IPS DF 4.7 (cell line): ENCODE measurements around the gene ENAH.

Source experiments
- DNase-seq: peaks from one replicate; pipeline ENCODE4 v3.0.0-alpha.2; 2013; ENCODE audit warnings: low spot score; ENCODE audit errors: extremely low read depth

The ENAH gene

DNA sequence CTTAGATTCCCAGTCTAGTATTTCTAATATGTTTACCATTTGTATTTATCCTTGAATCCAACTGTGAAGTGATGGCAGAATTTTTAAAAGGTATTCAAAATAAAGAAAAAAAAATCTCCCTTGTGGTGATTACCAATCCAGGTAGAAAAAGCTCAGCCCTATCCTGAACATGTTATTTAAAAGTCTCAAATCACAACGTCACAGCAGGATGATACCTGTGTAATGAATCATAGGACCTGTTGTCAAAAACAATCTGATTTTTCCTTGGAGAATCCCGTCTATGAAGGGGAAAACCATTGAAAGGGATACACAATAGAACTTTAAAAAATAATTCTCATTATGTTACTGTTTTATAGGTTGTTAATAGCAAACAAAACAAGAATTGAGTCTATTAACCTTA is 148.1 kb downstream of the ENAH start:
- no peak for DNase-seq

DNA sequence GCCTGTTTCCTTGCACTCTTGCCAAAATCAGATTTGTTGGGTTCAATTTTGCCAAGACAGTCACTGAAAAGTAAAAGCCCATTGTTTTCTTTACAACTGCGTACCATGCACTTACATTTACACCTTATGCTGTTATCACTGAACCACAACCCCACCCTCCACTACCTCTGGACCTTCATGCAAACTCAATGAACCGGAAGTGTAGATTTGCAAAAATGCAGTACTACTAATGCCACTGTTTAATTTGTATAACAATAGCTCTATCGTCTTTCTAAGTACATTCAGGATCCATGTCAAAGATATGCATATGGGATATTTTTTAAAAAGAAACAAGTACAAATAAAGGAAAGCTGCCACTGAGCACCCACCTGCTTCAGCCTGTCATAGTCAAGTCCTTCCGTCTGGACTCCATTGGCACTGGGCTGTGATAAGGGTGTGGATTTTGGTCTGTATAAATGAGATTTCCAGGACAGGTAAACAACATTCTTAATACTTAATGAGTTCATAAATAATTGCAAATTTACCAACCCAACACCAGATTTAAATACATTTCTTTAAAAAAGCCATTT is 152.2 kb downstream of the ENAH start:
- DNase-seq: no peak

DNA sequence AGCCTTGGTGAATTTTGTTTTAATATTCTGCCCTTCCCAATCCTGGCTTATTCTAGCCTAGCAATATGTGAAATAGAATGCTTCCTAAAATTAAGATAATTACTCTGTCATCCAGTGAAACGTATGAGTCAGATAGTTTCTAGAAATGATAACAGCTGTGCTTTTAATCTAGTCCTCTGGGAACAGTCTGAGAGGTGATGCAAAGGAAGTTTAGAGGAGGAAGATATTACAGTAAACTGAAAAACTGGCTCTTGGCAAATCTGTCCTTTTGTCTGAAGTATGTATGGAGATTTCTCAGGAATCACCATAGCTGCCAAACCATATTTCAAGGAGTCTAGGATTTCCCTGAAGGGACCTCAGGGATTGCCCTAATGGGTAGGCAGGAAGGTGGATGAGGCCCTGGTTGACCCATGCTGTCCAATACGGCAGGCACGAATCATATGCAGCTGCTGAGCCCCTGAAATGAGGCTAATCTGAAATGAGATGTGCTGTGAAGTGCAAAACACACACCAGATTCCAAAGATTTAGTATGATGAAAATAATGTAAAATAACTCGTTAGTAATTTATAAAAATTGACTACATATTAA is 154.3 kb downstream of the ENAH start:
- DNase-seq: no peak

DNA sequence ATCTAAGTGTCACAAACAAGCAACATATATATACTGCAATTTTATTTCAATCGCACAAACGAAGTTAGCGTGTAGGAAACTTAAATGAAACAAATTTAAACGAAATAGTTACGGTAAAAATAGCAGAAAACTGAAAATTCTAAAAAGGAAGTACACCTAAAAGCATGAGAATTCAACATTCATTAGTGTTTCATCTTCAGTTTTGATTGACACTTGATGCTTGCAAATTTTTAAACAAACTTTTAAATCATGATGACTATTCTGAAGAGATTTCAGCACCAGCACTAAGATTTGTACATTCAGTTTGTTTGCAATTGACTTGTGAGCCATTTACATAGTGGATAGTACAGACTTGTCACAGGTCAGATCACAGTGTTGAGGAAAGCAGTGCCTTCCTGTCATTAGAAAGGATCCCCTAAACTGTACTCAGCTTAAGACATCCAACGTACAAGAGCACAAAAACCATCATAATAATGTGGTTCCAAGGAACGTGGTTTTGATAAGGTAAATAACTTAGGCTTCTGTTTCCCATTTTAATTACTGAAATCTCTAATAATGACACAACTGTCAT is 158.0 kb downstream of the ENAH start:
- DNase-seq: no peak

DNA sequence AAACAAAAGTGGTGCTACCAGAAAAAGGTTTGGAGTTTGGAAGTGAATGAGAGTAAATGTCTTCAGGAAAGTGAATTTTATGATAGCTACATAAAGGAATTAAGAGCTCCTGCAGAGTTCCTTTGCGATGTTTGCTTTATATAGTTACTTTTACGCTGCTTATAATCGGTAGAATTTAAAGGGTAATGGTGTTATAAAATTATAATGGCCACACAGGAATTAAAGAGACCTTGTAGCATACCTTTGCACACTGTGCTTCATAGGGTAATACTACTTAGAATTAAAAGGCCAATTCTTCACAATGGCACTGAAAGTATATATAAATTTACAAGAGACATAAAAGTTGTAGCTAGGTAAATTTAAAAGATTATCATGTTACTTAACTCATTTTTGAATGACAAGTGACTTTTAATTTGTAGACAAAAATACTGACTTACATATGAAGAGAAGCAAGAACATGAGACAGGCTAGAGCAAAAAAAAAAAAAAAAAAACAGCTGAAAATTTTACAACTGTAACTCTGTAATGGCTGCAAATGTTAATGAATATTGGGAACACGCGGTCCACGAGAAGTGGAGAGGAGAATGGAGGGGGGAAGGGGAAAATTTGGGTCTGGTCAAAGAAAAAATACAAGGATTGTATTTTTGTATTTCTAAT is 159.2 kb downstream of the ENAH start:
- DNase-seq: no peak

DNA sequence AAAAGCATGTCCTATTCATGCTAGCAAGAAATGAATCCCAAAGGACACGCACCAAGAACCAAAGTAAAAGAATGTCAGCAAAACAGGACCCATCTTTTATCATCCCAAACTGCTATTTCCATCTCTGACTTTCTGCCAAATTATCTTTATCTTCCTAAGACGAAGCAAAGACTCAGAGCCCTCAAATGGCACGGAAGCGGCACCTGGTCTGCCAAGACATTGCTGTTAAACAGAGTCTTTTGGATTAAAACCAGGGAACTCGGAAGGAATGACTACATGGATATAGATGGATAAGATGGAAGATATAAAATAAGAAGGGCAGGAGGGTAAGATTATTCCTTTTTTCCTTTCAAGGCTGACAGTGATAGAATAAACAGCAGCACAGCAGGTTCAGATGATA is 164.2 kb downstream of the ENAH start:
- DNase-seq: no peak

DNA sequence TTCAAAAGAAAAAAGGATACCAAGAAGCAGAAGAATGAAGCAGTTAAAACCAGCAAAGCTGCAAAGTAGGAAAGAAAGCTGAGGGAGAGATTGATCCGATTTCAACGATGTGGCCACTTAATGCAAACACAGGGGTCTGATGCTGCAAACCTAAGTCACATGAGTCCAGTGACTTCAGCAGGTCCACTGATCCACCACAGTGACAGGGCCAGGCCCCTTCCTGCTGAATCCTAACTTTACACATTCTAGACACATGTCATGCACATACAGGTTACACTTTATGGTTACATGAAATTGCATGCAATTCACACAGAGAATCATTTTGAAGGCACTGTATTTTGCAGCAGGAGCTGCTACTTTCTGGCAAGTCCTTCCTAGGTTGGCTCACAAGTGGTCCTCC is 166.1 kb downstream of the ENAH start:
- no peak for DNase-seq

DNA sequence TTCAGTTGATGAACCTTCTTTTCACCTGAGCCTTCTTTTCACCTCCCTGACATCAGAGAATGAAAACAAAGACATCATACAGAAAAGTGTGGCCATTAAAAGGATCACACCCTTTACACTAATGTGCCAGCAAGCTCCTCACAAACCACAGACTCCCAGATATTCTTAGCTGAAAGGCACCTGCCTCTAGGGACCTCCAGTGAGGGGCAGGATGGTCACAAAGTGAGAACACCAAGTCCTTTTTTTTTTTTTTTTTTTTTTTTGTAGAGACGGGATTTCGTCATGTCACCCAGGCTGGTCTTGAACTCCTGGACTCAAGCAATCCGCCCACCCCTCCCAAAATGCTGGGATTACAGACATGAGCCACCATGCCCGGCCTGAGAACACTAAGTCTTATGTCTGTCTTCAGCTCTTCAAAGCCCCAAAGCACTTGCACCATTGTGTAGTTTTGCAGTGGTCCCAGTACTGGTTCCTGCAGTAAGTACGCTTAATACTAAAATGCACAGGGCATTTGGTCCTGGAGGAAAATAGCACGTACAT is 166.9 kb downstream of the ENAH start:
- DNase-seq: no peak

DNA sequence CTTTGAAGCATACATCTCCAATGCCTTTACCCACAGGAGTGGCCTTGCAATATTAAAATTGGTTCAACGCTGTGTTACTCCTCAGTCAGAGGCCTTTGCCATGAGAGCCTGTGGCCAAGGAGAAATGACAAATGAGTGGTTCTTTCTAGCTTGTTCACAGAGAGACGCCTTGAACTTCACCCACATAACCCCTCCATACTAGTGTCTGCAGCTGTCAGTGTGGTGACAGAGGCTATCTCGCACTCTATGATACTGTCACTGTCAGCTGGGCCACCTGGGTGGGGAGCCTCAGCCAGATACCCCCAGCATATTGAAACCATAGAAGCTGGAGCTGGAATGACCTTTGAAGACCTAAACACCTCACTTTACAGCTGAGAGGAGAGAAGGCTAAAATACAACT is 167.7 kb downstream of the ENAH start:
- DNase-seq: no peak

DNA sequence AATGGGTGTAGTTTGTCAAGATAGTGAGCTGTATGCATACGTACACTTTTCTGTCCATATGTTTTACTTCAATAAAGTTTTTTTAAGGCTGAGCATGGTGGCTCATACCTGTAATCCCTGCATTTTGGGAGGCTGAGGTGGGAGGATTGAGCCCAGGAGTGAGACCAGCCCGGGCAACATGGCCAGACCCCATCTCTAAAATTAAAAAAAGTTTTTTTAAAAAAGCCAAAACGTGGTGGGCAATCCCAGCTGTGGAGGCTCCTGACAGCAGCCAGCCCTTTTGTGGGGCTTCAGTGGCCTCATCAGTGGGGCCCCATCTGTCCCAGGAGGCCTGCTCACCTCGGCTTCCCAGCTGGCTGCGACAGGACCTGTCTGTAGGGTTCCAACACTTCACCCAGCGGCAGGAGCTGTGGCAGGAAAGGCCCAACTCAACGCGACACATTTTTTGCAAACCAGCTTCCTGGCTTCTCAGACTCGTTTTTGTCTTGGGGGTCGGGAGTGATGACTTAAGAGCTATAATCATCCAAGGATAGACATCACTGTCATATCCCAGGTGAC is 168.2 kb downstream of the ENAH start:
- DNase-seq: no peak

DNA sequence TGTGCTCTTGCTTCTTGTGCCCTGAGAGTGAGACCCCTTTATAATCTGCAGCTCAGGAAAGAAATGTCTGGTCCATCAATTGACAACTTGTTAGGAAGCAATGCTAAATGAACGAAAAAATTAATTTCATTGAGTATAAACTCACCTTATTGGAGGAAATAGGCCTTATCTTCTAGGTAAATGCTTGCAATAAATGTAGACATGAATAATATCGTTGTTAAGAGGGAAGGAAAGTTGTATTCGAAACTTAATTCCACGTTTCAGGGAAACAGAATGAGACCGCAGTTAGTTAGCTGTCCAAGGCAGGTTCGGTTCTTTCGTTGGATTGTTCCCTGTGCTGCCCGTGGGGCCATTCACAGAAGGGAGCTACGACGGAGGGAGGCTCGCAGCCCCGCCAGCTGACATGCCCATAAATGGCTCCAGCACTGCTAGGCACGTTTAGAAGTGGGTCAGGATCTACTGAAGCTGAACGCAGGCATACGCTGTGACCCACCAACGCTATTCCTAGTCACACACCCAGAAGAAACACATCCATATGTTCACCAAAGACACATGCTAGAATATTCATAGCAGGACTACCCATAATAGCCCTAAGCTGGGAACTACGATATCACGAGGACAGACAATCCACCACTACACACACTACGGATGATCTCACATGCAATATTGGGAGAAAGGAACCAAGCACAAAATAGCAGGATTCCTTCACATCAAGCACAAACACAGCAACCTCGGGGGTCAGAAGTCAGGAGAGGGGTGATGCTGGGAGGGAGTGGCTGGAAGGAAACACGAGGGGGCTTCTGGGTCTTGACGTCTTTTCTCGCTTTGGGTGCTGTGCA is 168.9 kb downstream of the ENAH start:
- DNase-seq: no peak

DNA sequence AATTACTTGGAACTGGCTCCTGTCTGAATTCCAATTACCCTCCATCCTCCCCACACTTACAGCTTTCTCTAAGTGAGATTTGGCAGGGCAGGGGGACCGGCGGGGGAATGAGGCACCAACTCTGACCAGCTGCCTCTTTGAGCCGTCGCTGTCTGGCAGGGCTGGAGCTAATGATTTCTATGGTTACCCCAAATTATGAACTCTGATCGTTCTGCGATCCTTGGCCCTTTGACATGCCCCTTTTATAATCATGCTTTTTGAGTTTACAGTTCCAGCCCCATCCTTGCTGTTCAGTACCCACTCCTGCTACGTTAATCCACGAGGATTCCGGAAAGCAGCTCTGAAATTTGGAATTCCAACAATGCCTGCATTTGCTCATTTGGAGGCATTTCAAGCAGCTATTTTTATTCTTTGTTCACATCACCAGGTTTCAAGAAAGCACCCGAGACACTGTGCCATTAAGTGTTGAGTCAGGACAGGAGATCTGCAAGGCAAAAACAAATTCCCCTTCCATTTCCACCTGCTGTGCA is 170.4 kb downstream of the ENAH start:
- DNase-seq: no peak

DNA sequence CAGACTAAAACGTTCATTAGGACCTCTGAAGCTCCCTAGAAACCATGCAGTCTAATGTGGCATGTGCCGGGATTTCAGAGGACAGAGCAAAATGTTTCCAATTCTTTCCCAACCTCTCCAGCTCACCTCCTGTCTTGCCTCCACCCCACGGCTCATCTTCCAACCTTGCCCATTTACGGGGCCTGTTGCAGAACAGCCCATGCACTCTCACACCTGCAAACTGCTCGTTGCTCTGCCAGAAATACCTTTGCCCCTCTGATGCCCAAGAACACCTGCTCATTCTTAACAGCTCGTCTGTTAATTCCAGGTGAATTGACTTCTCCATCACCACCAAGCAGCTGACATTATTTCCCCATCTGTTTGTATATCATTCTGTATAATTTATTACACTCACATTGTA is 171.2 kb downstream of the ENAH start:
- no peak for DNase-seq

DNA sequence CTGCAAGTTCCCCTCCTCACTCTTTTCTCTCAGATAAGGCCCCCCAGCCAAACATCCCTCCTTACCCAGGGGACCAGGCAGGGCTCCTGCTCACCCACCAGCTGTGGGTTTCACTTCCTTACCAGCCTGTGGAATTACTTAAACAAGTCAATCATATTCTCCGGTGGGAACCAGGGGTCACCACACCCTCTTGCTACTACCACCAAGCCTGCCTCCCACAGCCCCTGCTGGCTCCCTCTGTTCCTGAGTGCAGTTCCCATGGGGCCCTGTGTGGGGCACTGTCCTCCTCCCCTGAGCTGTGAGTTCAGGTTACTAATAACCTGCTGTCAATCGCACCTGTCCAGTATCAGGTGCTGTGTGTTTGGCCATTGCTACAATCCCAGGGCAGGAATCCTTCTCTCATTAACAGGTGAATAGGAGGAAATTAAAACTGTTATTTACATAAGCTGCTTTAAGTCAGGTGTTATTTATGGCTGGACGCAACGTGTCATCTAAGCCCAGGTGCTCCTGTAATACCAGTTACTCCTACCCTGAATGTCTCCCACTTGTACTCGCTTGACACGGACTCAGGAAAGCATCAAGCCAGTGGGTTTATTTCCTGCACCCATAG is 172.0 kb downstream of the ENAH start:
- DNase-seq: no peak

DNA sequence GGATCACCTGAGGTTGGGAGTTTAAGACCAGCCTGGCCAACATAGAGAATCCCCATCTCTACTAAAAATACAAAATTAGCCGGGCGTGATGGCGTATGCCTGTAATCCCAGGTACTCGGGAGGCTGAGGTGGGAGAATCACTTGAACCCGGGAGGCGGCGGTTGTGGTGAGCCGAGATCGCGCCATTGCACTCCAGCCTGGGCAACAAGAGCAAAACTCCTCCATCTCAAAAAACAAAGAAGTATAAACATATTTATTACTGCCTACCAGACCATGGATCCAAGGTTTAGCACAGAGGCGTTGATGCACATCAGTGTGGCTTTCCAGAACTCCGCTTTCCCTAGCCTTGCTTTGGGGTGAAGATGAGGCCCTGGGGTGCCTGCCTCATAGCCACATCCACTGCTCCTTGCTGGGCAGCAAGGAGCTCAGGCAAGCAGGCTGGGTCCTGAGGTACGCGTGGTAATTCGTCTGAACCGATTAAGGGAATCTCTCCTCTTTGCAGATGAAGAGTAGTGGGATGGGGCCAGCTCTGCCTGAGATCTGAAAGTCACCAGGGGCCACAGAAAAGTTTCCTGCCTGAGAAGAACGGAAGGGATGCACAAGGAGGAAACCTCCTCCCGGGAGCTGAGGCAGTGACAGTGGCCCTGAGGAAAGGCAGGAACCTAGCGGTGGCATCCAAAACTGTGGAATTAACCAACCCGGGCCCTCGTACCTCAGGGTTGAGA is 172.8 kb downstream of the ENAH start:
- no peak for DNase-seq

DNA sequence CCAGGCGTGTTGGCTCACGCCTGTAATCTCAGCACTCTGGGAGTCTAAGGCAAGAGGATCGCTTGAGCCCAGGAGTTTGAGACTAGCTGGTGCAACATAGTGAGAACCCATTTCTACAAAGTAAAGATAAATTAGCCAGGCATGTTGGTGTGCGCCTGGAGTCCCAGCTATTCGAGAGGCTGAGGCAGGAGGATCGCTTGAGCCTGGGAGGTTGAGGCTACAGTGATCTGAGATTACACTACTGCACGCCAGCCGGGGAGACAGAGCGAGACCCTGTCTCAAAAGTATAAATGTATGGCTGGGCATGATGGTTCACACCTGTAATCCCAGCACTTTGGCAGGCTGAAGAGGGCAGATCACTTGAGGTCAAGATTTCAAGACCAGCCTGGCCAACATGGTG is 173.6 kb downstream of the ENAH start:
- DNase-seq: no peak

DNA sequence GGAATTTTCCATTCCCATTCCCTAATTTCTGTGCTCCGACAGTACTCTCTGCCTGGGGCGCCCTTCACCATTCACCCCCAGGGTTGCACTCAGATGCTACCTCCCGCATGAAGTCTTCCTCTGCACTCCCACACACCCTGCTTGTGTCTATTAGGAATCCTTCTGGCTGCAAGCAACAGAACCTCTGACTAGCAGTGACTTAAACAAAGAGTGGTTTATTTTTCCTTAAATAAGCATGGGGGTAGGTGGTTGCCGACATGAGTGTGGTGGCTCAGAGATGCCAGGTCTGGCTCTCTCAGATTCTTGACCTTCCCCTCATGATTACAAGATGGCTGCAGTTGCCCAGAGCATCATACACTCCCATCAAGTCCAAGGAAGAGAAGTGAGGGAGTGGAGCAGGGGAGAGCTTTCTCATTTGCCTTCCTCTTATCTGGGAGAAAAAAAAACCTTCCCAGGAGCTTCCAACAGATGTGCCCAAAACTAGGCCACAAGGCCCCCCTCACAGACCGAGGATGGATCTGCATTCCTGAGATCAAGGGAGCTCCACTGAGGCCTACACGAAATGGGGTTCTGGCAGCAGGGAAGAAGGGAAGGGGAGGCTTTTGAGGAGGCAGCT is 175.5 kb downstream of the ENAH start:
- DNase-seq: no peak

DNA sequence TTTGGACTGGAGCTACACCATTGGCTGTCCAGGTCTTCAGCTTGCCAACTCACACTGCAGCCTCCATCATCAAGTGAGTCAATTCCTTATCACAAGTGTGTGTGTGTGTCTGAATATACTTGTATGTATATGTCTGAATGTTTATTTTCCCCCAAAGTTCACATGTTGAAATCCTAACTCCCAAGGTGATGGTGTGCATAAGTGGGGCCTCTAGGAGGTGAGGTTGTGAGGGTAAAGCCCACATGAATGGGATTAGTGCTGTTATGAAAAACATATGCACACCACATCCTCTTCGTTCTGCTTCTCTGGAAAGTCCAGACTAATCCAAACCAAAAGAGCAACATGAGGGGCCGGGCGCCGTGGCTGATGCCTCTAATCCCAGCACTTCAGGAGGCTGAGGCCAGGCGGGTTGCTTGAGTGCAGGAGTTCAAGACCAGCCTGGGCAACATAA is 176.4 kb downstream of the ENAH start:
- DNase-seq: no peak

DNA sequence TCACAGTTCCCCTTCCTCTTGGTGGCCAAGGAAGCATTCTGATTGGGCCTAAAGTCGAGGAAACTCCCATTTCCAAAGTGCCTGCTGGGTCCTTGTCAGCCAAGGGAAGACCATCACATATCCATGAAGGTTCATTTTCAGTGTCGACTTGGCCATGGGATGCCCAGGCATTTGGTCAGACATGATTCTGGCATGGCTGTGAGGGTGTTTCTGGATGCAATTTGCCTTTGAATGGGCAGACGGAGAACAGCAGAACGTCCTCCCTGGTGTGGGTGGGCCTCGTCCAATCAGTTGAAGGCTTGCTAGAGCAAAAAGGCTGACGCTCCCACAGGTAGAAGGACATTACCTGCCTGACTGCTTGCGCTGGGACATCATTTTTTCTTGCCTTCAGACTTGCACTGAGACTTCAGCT is 176.8 kb downstream of the ENAH start:
- no peak for DNase-seq
